Kidney (tissue), 14 donors: ENCODE data around the gene PINK1. TPM values are rescaled to one million over a fixed set of nuclear protein-coding genes. Genes with fewer than 3 reads are reported as not detected.

Source experiments
- DNase-seq, 5 donors: peaks; one replicate each; pipeline ENCODE4 v3.0.0-alpha.2; 2013 to 2020
- FAIRE-seq: peaks from 2 replicates; lab custom pipeline; 2012; peaks lifted over from hg19 to GRCh38; lab: Jason Lieb, UNC
- H3K27ac ChIP-seq, 2 donors: one replicate each; pipeline ENCODE4 v1.7.0; 2013; ENCODE audit warnings: low read depth in 2 of 2, low read length in 2 of 2, inconsistent platforms in 1 of 2
- H3K27me3 ChIP-seq: one replicate; pipeline ENCODE4 v1.7.1; 2013; ENCODE audit warnings: low read length, inconsistent platforms; ENCODE audit not compliant: control insufficient read depth, insufficient read depth
- H3K36me3 ChIP-seq, 3 donors: one replicate each; pipeline versions ENCODE4 v1.7.0 to v1.7.1; 2013; ENCODE audit warnings: low read length in 3 of 3, control low read depth in 1 of 3, inconsistent platforms in 1 of 3; ENCODE audit not compliant: insufficient read depth in 3 of 3, control insufficient read depth in 2 of 3
- H3K4me1 ChIP-seq, 3 donors: one replicate each; pipeline versions ENCODE4 v1.7.0 to v1.7.1; 2013; ENCODE audit warnings: low read length in 3 of 3, inconsistent platforms in 1 of 3, low read depth in 1 of 3; ENCODE audit not compliant: control insufficient read depth in 2 of 3, insufficient read depth in 2 of 3
- H3K4me3 ChIP-seq, 3 donors: one replicate each; pipeline versions ENCODE4 v1.7.0 to v1.8.1; 2013; ENCODE audit warnings: low read length in 3 of 3, control low read depth in 1 of 3, inconsistent platforms in 1 of 3
- H3K9ac ChIP-seq, 3 donors: one replicate each; pipeline versions ENCODE4 v1.7.0 to v1.7.1; 2013; ENCODE audit warnings: low read length in 3 of 3, control low read depth in 1 of 3, inconsistent platforms in 1 of 3
- H3K9me3 ChIP-seq, 3 donors: one replicate each; pipeline versions ENCODE4 v1.7.0 to v1.7.1; 2013; ENCODE audit warnings: low read length in 3 of 3, control low read depth in 1 of 3, inconsistent platforms in 1 of 3; ENCODE audit not compliant: control insufficient read depth in 2 of 3, insufficient read depth in 1 of 3
- intact Hi-C: fragments of 100-400 bp; cut with DNase I; formaldehyde crosslinking; loops from one replicate; pipeline ENCODE4 v1.11.1; 2022
- polyA plus RNA-seq: library from polyadenylated mRNA; stranded (reverse); fragments of 350-450 nt; fragmentation: Illumina TruSeq; extraction: RNeasy Lipid Tissue Mini Kit (QIAGEN cat#74804); gene quantifications from one replicate; pipeline ENCODE4 v1.2.3, GENCODE V29; 2014; ENCODE audit warnings: low read depth, low replicate concordance; ENCODE audit not compliant: insufficient read depth
- total RNA-seq: library from RNA; stranded (reverse); fragmentation: NEBNext Ultra II Directional; extraction: Animal tissue kit (Norgen Biotek cat#: 25700); gene quantifications from one replicate; pipeline ENCODE4 v1.2.1, GENCODE V29; 2021
- TF ChIP-seq, protein P1 (sequence below): IDR thresholded peaks from 3 replicates; pipeline ENCODE4 v1.5.1; 2012; ENCODE audit warnings: mild to moderate bottlenecking, moderate library complexity, borderline replicate concordance; ENCODE audit not compliant: insufficient read depth; ENCODE audit errors: extremely low read depth
- donor health status: control.
- donor health status: control.
- donor health status: control.
- donor health status: control.
- donor health status: control.
- donor health status: DM: yes; HTN: yes; CAD: no.
- donor health status: Normal renal cell carcinoma (clear cell type).

The PINK1 gene
- total and polyA plus RNA-seq, 2 donors from 2014 or later = 72.7 to 156 TPM

DNA sequence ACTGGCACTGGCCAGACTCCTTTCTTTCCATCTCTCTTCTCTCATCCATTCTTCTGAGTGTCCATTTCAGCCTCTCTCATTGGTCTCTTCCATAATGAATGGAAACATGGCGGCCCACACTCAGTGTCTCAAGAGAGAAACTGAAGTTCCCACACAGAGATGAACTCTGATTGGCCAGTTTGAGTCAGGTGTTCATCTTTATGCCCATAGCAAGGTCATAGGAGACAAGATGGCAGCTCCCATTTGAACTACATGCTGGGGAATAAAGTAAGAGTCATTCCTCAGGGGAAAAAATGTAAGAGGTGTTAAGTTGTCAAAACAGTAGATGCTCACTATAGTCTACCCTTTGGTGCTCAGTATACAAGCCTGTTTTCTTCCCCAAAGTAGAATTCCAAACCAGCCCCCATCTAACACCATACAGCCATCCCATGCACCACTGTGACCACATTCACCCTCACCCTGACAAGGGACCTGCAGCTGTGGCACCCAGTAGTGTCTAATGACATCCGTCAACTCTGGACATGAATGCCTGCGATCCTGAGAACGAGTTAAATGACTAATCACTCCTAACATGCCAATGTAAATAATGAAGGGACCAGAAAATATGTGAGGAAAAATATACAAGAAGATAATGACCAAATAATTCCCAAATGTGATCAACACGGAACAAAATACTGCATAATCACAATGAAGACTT is 32.0 kb upstream of the PINK1 start:
- no peaks in the 10 kb centered on the region for H3K27me3 ChIP-seq
- TF ChIP-seq, protein P1, sequence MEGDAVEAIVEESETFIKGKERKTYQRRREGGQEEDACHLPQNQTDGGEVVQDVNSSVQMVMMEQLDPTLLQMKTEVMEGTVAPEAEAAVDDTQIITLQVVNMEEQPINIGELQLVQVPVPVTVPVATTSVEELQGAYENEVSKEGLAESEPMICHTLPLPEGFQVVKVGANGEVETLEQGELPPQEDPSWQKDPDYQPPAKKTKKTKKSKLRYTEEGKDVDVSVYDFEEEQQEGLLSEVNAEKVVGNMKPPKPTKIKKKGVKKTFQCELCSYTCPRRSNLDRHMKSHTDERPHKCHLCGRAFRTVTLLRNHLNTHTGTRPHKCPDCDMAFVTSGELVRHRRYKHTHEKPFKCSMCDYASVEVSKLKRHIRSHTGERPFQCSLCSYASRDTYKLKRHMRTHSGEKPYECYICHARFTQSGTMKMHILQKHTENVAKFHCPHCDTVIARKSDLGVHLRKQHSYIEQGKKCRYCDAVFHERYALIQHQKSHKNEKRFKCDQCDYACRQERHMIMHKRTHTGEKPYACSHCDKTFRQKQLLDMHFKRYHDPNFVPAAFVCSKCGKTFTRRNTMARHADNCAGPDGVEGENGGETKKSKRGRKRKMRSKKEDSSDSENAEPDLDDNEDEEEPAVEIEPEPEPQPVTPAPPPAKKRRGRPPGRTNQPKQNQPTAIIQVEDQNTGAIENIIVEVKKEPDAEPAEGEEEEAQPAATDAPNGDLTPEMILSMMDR = no peak
- peaks cover 0 to 2% (median 0%) of the 10 kb centered on the region in 3 donors for H3K4me1 ChIP-seq
- H3K27ac ChIP-seq = no peak overlapping the region
- FAIRE-seq = no peak
- no peak for DNase-seq
- no peak overlapping the region for H3K9ac ChIP-seq
- no peaks in the 10 kb centered on the region for H3K36me3 ChIP-seq
- intact Hi-C loops = no loop called here
- H3K4me3 ChIP-seq = no peak overlapping the region
- H3K9me3 ChIP-seq = no peaks in the 10 kb centered on the region

DNA sequence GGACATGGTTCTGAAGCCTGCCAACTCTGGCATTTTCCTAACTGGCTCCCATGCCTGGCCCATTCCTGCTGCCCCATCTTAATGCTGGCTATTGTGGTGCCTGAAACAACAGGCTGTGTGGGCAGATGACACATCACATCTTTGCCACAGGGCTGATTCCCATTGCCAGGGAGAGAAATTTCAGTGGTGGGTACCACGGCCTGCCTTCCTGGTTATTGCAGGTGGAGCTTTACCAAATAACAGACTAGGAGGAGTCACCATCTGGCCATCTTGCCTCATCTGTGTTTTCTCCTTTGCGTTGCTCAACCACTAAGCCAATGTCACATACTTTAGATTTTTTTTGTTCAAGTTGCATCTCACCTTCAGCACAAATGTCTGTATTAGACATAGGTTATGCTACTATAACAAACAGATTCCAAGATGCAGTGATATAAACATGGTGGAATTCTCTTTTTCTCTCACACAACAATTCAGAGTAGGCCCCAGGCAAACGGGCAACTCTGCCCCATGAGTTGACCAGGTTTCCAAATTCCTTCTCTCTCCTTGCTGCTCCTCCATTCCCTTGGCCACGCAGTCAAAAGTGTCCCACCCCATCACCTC is 30.3 kb upstream of the PINK1 start:
- H3K27ac ChIP-seq = no peak overlapping the region
- no peak overlapping the region for H3K9ac ChIP-seq
- no peaks in the 10 kb centered on the region for H3K9me3 ChIP-seq
- no peaks in the 10 kb centered on the region for H3K4me1 ChIP-seq
- intact Hi-C loops = no loop called here
- H3K4me3 ChIP-seq = no peak overlapping the region
- H3K27me3 ChIP-seq = no peaks in the 10 kb centered on the region
- TF ChIP-seq, protein P1 = no peak
- FAIRE-seq (no peak), DNase-seq (no peak)
- no peaks in the 10 kb centered on the region for H3K36me3 ChIP-seq

DNA sequence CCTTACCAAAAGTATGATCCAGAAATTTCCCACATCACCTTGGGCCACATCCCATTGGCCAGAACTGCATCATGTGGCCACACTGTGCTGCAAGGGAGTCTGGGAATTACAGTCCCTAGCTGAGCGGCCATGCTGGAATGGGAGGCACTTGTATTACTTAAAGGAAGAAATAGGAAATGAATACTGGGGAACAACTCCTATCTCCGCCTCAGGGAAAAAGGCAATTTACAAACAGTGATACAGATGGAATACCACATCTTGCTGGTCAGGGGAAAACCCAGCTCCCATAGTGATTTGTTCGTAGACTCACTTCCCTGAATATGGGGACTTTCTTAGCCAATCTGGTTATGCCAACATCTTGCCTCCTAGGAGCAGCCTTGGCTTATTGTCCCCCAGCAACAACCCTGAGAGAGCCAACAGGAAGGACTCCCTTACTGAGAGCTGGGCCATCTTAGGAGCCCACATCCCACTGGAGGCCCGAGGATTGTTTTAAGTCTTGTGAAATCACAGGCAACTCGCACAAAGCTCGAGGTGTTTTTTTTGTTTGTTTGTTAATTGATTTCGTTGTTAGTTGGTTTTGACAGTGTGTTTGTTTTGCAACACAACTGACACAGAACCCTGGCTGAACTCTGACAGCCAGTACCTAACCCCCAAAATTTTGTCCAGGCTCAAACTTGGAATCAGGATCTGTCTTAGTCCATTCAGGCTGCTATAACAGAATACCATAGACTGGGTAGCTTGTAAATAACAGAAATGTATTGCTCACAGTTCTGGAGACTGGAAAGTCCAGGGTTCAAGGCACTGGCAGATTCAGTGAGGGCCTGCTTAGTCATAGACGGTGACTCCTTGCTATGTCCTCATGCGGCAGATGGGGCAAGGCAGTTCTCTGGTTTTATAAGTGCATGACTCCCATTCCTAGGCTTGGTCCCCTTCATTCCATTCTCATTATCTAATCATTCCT is 29.5 kb upstream of the PINK1 start:
- TF ChIP-seq, protein P1 = no peak
- H3K27me3 ChIP-seq = no peaks in the 10 kb centered on the region
- H3K9ac ChIP-seq = no peak overlapping the region
- H3K9me3 ChIP-seq = no peaks in the 10 kb centered on the region
- H3K36me3 ChIP-seq = no peaks in the 10 kb centered on the region
- no peak overlapping the region for H3K4me3 ChIP-seq
- no peak overlapping the region for H3K27ac ChIP-seq
- DNase-seq = no peak
- no peak for FAIRE-seq
- no peaks in the 10 kb centered on the region for H3K4me1 ChIP-seq
- intact Hi-C loops = no loop called here
